ENCODE results near the gene TMEM26.

- TF ChIP-seq CTCF (IDR thresholded peaks at IDR 0.05) (no peak), POLR2A (IDR thresholded peaks at IDR 0.05) (no peak), POLR2AphosphoS5 (IDR thresholded peaks at IDR 0.05; ENCODE audit: insufficient read depth in 1 of 2, low read depth in 1 of 2) (no peak)
Observed at GRCh38 chr10:61448841-61449600, 4.2 kb downstream of the TMEM26 start.
